Trophoblast cell (in vitro differentiated cells and primary cell): ENCODE measurements around the gene CD4.
A peak's percentile ranks its signal among the peaks of the same experiment; 100 is the strongest.

Experiments used
- DNase-seq, 2 donors: peaks; one replicate each; pipeline ENCODE4 v3.0.0-alpha.2; 2016
- H2AFZ ChIP-seq: 2 replicates; pipeline ENCODE4 v1.6.1; 2013; ENCODE audit warnings: low read length, moderate library complexity, mild to moderate bottlenecking; ENCODE audit not compliant: insufficient read depth, poor library complexity
- H2AK5ac ChIP-seq: 2 replicates; pipeline ENCODE4 v1.6.1; 2013; ENCODE audit warnings: mild to moderate bottlenecking, low read length
- H2BK120ac ChIP-seq: 2 replicates; pipeline ENCODE4 v1.6.1; 2013; ENCODE audit warnings: low read length, mild to moderate bottlenecking, moderate library complexity; ENCODE audit not compliant: insufficient read depth, poor library complexity
- H2BK12ac ChIP-seq: 2 replicates; pipeline ENCODE4 v1.6.1; 2013; ENCODE audit warnings: mild to moderate bottlenecking, low read length, moderate library complexity
- H2BK5ac ChIP-seq: 2 replicates; pipeline ENCODE4 v1.6.1; 2013; ENCODE audit warnings: low read length, low read depth, moderate library complexity, mild to moderate bottlenecking; ENCODE audit not compliant: poor library complexity
- H3K14ac ChIP-seq: 2 replicates; pipeline ENCODE4 v1.6.1; 2013; ENCODE audit warnings: mild to moderate bottlenecking, low read length
- H3K18ac ChIP-seq: 2 replicates; pipeline ENCODE4 v1.6.1; 2013; ENCODE audit warnings: mild to moderate bottlenecking, low read length
- H3K23ac ChIP-seq: 2 replicates; pipeline ENCODE4 v1.6.1; 2013; ENCODE audit warnings: low read length
- H3K27ac ChIP-seq: 2 replicates; pipeline ENCODE4 v1.5.1; 2013; ENCODE audit warnings: low read depth, mild to moderate bottlenecking, inconsistent platforms, low read length, moderate library complexity
- H3K27me3 ChIP-seq: 2 replicates; pipeline ENCODE4 v1.6.1; 2013; ENCODE audit warnings: inconsistent platforms, mild to moderate bottlenecking, low read length, moderate library complexity; ENCODE audit not compliant: insufficient read depth
- H3K36me3 ChIP-seq, 2 experiments: 1 replicate in 1 of 2; 2 replicates in 1 of 2; pipeline ENCODE4 v1.6.1; 2013; ENCODE audit warnings: low read length in 2 of 2, mild to moderate bottlenecking in 2 of 2, moderate library complexity in 1 of 2; ENCODE audit not compliant: insufficient read depth in 2 of 2, control insufficient read depth in 1 of 2
- H3K4ac ChIP-seq: 2 replicates; pipeline ENCODE4 v1.6.1; 2013; ENCODE audit warnings: low read depth, mild to moderate bottlenecking, low read length, moderate library complexity
- H3K4me1 ChIP-seq, 2 experiments: 1 replicate in 1 of 2; 2 replicates in 1 of 2; pipeline ENCODE4 v1.6.1; 2013; ENCODE audit warnings: low read length in 2 of 2, mild to moderate bottlenecking in 2 of 2, moderate library complexity in 1 of 2; ENCODE audit not compliant: insufficient read depth in 2 of 2, control insufficient read depth in 1 of 2
- H3K4me2 ChIP-seq: 2 replicates; pipeline ENCODE4 v1.6.1; 2013; ENCODE audit warnings: inconsistent platforms, mild to moderate bottlenecking, low read length, moderate library complexity
- H3K4me3 ChIP-seq: 2 replicates; pipeline ENCODE4 v1.5.1; 2013; ENCODE audit warnings: mild to moderate bottlenecking, low read depth, low read length, inconsistent platforms
- H3K79me1 ChIP-seq: one replicate; pipeline ENCODE4 v1.6.1; 2013; ENCODE audit warnings: low read length
- H3K79me2 ChIP-seq: 2 replicates; pipeline ENCODE4 v1.6.1; 2013; ENCODE audit warnings: low read length, mild to moderate bottlenecking; ENCODE audit not compliant: control insufficient read depth, insufficient read depth, poor library complexity
- H3K9ac ChIP-seq: 2 replicates; pipeline ENCODE4 v1.6.1; 2013; ENCODE audit warnings: mild to moderate bottlenecking, low read length
- H3K9me3 ChIP-seq: 2 replicates; pipeline ENCODE4 v1.6.1; 2013; ENCODE audit warnings: low read depth, mild to moderate bottlenecking, control low read depth, inconsistent platforms, low read length; ENCODE audit not compliant: insufficient read depth
- H4K12ac ChIP-seq: 2 replicates; pipeline ENCODE4 v1.6.1; 2013; ENCODE audit warnings: low read depth, mild to moderate bottlenecking, low read length, moderate library complexity
- H4K8ac ChIP-seq: 2 replicates; pipeline ENCODE4 v1.6.1; 2013; ENCODE audit warnings: low read depth, mild to moderate bottlenecking, low read length, moderate library complexity
- H4K91ac ChIP-seq: one replicate; pipeline ENCODE4 v1.6.1; 2013; ENCODE audit warnings: low read depth, mild to moderate bottlenecking, low read length, moderate library complexity
- WGBS: extraction: QIAGEN DNeasy Blood & Tissue Kit; methylation state at CpG from one replicate; pipeline ENCODE4 v1.1.7; 2013; ENCODE audit warnings: missing lambda C conversion rate; ENCODE audit not compliant: insufficient read length, insufficient coverage; ENCODE audit errors: extremely low coverage; 5-methylcytosine and 5-hydroxymethylcytosine counted together

CD4 gene

DNA sequence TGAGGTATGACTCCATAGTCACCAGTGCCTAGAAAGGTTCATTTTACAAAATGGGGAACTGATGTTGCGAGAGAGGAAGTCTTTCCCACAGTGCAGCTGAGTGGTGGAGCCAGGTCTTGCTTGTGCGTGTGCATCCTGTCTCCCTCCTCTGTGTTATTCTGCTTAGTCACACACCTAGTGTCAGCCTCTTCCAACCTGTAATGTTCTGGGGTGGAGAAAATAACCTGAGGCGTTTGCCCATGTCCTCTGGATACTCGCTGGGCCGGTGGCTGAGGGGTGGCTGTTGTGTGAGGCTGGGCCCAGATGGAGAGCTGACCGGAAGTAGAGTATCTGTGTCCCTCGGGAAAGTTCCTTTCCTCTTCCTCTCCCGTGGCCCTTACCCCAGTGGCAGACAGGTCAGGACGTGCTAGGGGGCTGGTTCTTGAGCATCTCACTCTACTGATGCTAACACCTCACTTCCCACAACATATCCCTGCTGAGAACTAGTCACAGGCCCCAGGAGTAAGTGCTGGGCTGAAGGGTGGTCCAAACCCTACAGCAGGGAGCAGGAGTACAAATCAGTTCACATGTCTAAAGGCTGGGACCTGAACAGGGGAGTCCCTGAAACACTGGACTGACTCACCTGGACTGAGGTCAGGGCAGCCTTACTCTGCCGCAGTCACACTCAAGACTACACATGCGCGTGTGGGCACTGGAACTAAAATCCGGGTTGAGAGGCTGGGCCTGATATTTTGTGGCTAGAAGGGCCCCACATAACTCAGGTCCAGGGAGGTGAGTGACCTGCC is 43.4 kb upstream of the CD4 start:
- H2AFZ ChIP-seq, result no peak overlapping the region
- no peak overlapping the region for H3K4ac ChIP-seq
- H3K9ac ChIP-seq, result no peak overlapping the region
- DNase-seq, result peak; percentile 46 to 60
- H2BK12ac ChIP-seq, result no peak overlapping the region
- no CpG with 5 or more reads among the region's 13 CpGs for WGBS
- no peak overlapping the region for H3K23ac ChIP-seq
- no peak overlapping the region for H3K14ac ChIP-seq
- no peak overlapping the region for H3K4me2 ChIP-seq
- H4K91ac ChIP-seq, result peak overlapping the region; percentile 52
- no peak overlapping the region for H4K8ac ChIP-seq
- H3K36me3 ChIP-seq, result peaks cover 37 to 51% of the 10 kb centered on the region in 2 experiments
- peak overlapping the region; percentile 6 for H2BK5ac ChIP-seq
- H2BK120ac ChIP-seq, result no peak overlapping the region
- H3K9me3 ChIP-seq, result peaks cover 5% of the 10 kb centered on the region
- H3K79me2 ChIP-seq, result no peaks in the 10 kb centered on the region
- no peaks in the 10 kb centered on the region for H3K79me1 ChIP-seq
- H2AK5ac ChIP-seq, result no peak overlapping the region
- H3K4me1 ChIP-seq, result peaks cover 15 to 19% of the 10 kb centered on the region in 2 experiments
- H3K18ac ChIP-seq, result no peak overlapping the region
- no peak overlapping the region for H4K12ac ChIP-seq
- H3K4me3 ChIP-seq, result no peak overlapping the region
- H3K27me3 ChIP-seq, result no peaks in the 10 kb centered on the region
- H3K27ac ChIP-seq, result peak overlapping the region; percentile 48

DNA sequence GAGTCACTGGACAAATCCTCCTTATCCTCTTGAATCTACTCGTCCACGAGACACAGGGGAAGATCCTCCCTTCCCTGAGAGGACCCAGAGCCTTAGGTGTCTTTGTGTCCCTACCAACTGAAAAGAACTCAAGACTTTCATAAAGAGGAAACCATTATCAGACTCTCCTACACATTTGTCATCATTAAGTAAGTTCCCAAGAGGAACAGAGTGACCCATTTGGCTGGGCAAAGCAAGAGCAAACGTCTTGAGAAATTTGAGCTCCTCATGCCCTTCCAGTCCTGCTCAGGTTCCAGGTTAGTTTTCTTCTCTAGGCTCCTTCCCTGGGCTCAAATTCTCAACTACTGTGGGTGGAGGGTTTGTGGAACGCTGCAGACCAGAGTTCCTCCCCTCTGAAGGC is 42.1 kb upstream of the CD4 start:
- H3K4me3 ChIP-seq, result no peak overlapping the region
- WGBS, result no CpG with 5 or more reads among the region's 4 CpGs

DNA sequence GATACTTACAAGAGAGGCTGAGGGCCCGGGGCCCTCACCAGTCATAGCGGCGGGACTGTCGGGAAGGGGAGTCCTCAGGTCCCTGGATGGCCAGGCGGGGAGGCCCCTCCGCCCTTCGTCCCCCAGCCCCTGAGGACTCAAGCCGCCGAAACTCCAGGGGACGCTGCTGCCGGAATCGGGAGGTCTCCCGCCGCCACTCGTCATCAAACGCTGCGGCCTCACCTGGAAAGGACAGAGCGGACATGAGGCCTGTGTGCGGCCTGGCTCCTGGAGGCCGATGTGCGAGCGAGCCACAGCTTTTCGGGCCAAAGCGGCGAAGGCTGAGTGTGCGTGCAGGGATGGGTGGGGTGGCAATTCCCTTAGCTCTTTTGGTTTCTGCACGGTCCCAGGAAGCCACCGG is 40.6 kb upstream of the CD4 start:
- no peak overlapping the region for H2BK5ac ChIP-seq
- no peak for DNase-seq
- no peaks in the 10 kb centered on the region for H3K27me3 ChIP-seq
- peaks cover 20 to 25% of the 10 kb centered on the region in 2 experiments for H3K4me1 ChIP-seq
- H3K27ac ChIP-seq, result no peak overlapping the region
- WGBS, result no CpG with 5 or more reads among the region's 28 CpGs
- H4K8ac ChIP-seq, result no peak overlapping the region
- peaks cover 46 to 61% of the 10 kb centered on the region in 2 experiments for H3K36me3 ChIP-seq
- peaks cover 12% of the 10 kb centered on the region for H3K79me1 ChIP-seq
- peaks cover 15% of the 10 kb centered on the region for H3K79me2 ChIP-seq
- no peak overlapping the region for H3K4me3 ChIP-seq
- H2AK5ac ChIP-seq, result no peak overlapping the region
- peaks cover 5% of the 10 kb centered on the region for H3K9me3 ChIP-seq
- no peak overlapping the region for H3K14ac ChIP-seq
- H3K23ac ChIP-seq, result no peak overlapping the region
- no peak overlapping the region for H3K9ac ChIP-seq
- H4K12ac ChIP-seq, result no peak overlapping the region
- H3K4ac ChIP-seq, result no peak overlapping the region
- H4K91ac ChIP-seq, result no peak overlapping the region
- H2AFZ ChIP-seq, result no peak overlapping the region
- H3K4me2 ChIP-seq, result no peak overlapping the region
- no peak overlapping the region for H2BK120ac ChIP-seq
- no peak overlapping the region for H2BK12ac ChIP-seq
- H3K18ac ChIP-seq, result no peak overlapping the region

More for the DNA sequence above, 42.1 kb upstream of the CD4 start:
- Histone ChIP-seq H2BK12ac (no peak overlapping the region), H3K14ac (no peak overlapping the region), H4K12ac (no peak overlapping the region), H3K9me3 (peaks cover 5% of the 10 kb centered on the region), H2AFZ (no peak overlapping the region), H3K23ac (no peak overlapping the region), H2AK5ac (no peak overlapping the region), H3K79me1 (peaks cover under 1% of the 10 kb centered on the region), H3K36me3 (peaks cover 46 to 61% of the 10 kb centered on the region in 2 experiments), H3K9ac (no peak overlapping the region), H3K79me2 (peaks cover 5% of the 10 kb centered on the region), H2BK5ac (no peak overlapping the region), H3K4me1 (peaks cover 20 to 25% of the 10 kb centered on the region in 2 experiments), H3K27me3 (no peaks in the 10 kb centered on the region), H4K91ac (no peak overlapping the region), H2BK120ac (no peak overlapping the region), H4K8ac (no peak overlapping the region), H3K18ac (no peak overlapping the region), H3K27ac (no peak overlapping the region), H3K4me2 (no peak overlapping the region), H3K4ac (no peak overlapping the region)
- no peak for DNase-seq

DNA sequence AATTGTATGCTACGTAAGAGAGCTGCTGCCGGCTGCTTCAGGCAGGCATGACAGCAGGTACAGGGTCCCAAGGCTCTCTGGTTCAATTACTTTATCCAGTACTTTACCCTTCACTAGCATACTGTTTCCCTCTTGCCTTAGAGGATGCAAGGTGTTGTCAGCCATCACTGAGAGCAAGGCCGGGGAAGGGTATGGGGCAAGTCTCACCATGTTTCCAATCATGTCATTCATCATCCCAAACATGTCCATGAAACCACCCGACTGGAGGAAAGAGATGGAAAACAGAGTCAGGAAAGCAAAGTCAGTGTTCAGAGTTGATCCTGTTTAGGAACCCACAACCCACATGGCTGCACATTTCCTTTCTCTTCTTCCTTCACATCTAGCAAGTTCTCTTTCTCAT is 38.8 kb upstream of the CD4 start:
- WGBS, result no CpG with 5 or more reads among the region's 4 CpGs
- Histone ChIP-seq H3K4me3 (no peak overlapping the region), H3K4ac (no peak overlapping the region)

More for the DNA sequence above, 38.8 kb upstream of the CD4 start:
- Histone ChIP-seq H2AK5ac (no peak overlapping the region), H3K23ac (no peak overlapping the region), H2BK5ac (no peak overlapping the region), H3K14ac (no peak overlapping the region), H2BK12ac (no peak overlapping the region), H3K4me1 (peaks cover 11 to 15% of the 10 kb centered on the region in 2 experiments), H4K91ac (no peak overlapping the region), H3K79me1 (peaks cover 12% of the 10 kb centered on the region), H2BK120ac (no peak overlapping the region), H4K12ac (no peak overlapping the region), H3K4me2 (no peak overlapping the region), H3K27me3 (no peaks in the 10 kb centered on the region), H4K8ac (no peak overlapping the region), H3K36me3 (peaks cover 44 to 59% of the 10 kb centered on the region in 2 experiments), H3K9me3 (peaks cover 5% of the 10 kb centered on the region), H3K18ac (no peak overlapping the region), H3K9ac (no peak overlapping the region), H2AFZ (no peak overlapping the region), H3K27ac (no peak overlapping the region), H3K79me2 (peaks cover 15% of the 10 kb centered on the region)
- DNase-seq, result no peak
